Measurements from ENCODE around the gene CEP112.

Gene CEP112

DNA sequence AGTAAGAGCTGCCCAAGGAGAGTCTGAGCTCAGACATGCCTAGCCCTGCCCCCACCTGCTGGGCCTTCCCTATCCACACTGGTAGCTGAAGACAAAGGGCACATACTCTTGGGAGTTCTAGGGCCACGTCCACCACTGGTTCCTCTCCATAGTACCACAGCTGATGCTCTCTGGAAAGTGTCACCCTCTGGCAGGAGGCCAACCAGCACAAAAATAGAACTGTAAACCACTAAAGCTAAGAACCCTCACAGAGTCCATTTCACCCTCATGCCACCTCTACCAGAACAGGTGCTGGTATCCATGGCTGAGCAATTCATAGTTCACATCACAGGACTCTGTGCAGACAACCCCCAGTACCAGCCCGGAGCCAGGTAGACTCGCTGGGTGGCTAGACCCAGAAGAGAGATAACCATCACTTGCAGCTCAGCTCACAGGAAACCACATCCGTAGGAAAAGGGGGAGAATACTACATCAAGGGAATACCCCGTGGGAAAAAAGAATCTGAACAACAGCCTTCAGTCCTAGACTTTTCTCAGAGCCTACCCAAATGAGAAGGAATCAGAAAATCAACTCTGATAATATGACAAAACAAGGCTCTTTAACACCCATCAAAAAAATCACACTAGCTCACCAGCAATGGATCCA is 115.3 kb downstream of the CEP112 start:
- no peak for DNase-seq (ENCODE audit: low read depth)

DNA sequence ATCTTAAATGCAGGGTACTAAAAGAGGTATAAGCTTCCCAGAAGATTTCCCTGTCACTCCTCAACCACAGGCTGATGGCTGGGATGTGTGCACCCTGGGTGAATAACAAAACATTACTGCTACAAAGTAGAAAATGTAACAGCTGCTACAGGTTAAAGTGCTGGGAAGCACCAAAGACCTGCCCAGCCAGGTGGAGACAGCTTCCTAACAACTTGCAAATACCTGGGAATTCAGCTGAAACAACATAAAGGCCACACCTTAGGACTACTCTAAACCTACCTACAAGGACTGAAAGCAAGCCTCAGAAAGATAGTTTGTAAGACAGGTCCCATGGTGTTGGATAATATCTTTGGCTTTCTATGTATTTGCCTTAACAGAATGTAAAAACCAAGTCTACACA is 118.5 kb downstream of the CEP112 start:
- no peak for DNase-seq (ENCODE audit: low read depth)

DNA sequence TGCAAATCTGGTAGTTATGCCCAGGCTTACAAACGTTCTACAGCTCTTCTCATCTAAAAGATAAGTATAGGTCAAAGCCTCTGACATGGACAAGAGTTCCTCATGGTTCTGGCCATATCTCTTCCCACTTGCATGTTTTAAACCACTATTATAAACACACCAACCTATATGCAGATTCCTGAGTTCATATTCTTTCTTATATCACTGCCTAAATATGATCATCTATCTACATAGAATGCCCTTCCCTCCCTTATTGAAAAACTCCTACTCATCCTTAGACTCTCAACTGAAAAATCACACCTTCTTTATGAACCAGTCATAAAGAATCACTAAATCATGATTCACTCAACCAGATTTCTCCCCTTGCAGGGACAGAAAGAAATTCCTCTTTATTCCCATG is 128.2 kb downstream of the CEP112 start:
- DNase-seq (ENCODE audit: low read depth): no peak

DNA sequence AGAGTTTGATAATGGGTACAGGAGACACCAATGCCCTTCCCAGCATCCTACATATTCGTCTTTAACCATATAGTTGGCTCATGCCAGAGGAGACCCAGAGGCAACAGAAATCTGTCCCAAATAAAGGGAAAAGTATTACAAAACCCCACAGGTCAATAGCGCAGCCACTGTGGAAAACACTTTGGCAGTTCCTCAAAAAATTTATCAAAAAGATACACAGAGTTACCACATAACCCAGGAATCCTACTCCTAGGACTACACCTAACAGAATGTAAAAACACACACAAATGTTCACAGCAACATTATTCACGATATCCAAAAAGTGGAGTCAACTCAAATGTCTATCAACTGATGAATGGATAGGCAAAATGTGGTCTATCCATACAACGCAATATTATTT is 135.8 kb downstream of the CEP112 start:
- no peak for DNase-seq (ENCODE audit: low read depth)

DNA sequence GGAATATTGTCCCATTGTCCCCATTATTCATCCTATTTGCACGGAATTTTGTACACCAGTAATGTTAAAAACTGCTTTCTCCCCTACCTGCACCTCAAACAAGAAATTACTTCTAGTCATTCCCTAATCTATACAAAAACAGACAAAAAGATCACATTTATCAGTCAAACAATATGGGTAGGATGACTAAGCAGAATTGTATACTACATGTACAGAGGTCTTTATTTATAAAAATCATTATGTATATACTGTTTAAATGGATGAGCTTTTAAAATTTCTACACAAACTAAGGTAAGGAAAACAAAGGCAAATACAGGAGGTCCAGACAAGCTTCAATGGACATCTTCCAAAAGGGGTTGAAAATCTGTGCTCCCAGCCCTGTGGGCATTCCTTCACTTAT is 137.7 kb downstream of the CEP112 start:
- no peak for DNase-seq (ENCODE audit: low read depth)

DNA sequence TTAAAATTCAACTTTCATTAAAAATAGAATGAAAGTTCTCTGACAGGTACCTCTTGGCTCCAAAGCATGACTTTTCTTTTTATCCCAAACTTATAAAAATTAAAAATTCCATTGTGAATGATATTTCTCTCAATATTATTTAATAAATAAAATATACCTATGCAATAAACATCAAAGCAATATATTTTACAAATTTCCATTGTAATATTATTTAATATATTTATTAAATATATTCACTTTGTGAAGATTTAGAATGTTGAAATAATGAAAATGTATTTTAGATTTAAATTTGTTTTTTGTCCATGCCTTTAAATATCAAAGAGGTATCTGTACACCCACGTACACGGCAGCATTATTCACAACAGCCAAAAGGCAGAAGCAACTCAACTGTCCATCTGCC is 147.8 kb downstream of the CEP112 start:
- no peak for DNase-seq (ENCODE audit: low read depth)

DNA sequence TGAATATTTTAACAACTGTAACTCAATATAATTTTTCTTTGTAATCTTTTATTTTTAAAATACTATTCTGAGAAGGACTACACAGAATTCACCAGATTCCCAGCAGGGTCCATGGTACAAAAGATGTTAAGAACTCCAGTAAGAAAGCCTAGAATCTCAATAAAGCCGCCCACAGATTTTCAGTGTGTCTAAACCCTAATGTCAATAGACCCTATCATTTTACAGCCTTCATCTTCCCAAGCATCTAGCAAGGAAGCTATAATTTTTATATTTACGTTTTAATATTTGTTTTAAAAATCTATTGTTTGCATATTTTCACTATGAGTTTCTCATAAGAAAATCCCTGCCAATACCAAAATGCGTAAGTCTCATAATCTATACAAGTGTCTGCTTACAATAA is 148.5 kb downstream of the CEP112 start:
- no peak for DNase-seq (ENCODE audit: low read depth)

DNA sequence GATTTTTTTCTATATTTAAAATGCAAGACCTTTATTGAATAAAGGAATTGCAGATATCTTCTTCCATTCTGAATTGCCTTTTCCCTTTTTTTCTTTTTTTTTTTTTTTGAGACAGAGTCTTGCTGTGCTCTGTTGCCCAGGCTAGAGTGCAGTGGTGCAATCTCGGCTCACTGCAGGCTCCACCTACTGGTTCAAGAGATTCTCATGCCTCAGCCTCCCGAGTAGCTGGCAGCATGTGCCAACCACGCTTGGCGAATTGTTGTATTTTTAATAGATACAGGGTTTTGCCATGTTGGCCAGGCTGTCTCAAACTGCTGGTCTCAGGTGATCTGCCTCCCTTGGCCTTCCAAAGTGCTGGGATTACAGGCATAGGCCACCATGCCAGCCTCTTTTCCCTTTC is 151.5 kb downstream of the CEP112 start:
- DNase-seq (ENCODE audit: low read depth): no peak

DNA sequence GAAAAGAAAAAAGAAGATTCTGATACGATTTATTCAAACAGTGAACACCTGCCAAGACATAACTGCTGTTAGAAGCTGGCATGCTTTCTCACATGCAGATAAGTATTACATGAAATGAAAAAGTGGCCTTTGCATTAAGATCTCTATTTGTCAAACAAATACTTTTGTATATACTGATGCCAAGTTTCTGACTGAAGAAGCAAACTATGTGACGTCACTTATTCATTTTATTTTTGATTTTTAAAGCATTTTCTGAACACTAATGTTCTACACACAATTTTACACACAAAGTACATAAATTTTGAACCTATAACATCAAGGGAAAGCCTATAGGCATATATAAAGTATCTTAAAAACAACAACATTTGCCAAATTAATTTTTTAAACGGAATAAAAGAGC is 153.8 kb downstream of the CEP112 start:
- no peak for DNase-seq (ENCODE audit: low read depth)

DNA sequence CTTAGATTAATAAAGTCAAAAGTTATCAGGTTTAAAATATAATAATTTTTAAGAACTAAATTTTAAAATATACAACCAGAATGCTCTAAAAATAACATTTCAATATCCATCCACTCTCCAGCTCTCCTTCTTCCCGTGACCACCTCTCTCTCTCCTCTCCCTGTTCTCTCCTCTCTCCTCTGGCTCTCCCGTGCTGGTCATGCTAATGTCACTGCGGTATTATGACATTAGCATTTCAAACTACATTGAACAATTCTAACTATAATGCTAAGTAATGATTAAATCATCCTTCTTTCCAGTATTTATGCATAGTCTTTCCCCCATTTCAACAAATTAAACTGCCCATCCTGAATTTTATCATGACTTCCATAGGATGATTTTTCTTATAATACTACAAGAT is 154.7 kb downstream of the CEP112 start:
- DNase-seq (ENCODE audit: low read depth): no peak

DNA sequence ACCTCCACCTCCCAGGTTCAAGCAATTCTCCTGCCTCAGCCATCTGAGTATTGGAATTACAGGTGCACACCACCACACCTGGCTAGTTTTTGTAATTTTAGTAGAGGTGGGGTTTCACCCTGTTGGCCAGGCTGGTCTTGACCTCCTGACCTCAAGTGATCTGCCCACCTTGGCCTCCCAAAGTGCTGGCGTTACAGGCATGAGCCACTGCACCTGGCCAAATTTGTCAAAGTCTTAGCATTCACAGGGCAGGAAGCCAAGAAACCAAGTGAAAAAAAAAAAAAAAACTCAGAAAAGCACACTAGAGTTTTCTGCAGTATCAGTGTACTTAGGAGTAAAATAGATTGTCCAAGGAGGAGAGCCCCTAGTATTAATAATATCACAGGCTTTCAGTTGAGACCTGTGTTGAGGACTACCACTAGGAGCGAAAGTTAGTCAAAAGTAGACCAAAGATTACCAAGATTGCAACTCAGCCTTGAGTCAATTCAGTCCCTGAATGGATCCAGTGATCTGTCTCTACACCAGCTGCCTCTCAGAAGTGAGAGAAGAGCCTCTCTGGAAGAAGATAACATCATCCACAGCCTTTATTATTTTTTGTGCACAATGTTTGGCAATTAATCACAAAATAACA is 159.7 kb downstream of the CEP112 start:
- DNase-seq (ENCODE audit: low read depth): no peak

DNA sequence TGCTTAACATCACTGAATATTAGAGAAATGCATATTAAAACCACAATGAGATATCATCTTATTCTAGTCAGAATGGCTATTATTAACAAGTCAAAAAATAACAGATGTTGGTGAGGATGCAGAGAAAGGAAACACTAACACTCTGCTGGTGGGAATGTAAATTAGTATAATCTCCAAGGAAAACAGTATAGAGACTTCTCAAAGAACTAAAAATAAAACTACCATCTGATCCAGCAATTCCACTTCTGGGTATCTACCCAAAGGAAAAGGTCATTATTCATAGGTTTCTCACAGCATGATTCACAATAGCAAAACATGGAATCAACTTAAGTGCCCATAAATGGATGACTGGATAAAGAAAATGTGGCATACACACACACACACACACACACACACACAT is 166.4 kb downstream of the CEP112 start:
- no peak for DNase-seq (ENCODE audit: low read depth)

DNA sequence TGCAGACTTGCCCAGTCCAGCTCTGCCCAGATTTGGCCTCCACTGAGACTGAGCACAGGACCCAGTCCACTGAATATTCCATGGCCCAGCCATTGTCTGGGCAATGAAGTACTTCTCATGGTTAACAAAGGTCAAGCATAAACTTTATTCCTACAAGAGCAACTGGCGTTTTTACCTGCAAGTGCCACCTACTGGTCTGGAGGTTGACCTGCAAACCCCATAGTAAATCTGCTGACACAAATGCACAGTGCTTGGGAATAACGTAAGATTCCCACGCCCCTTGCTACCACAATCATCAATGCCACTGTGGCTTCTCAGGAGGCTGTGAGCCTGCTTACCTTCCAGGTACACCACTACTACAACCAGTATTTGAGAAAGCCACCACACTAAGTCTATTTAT is 170.2 kb downstream of the CEP112 start:
- no peak for DNase-seq (ENCODE audit: low read depth)

DNA sequence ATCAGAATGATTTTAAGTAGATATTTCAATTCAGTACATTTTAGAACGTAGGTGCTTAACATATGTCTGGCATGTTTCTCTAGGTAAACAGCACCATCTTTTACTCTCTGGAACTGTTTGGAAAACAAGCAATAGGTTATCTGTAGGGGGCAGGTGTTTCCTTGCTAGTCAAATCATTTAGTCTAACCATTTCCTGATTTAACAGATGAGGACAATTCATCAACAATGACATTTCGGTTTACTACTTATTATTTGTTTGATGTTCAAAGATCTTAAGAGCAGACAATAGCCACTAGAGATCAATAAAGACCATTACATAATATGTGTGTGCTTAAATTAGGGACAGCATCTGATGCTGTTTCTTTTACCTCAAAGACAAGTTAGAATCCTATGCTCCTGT is 173.1 kb downstream of the CEP112 start:
- DNase-seq (ENCODE audit: low read depth): no peak

DNA sequence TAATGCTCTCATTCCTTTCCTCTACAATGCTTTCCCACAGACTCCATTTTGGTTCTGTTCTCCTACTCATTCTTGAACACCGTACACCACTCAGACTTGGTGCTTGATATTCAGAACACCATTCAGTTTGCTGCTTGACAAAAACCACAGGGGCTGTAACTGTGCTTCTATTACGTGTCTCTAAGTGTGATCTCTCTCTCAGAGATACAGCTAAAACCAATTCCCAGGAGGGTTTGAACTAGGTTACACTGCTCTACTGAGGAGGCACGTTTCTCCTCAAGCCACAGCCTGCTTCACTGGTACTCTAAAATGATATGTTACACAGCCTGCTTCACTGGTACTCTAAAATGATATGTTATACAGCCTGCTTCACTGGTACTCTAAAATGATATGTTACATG is 175.7 kb downstream of the CEP112 start:
- no peak for DNase-seq (ENCODE audit: low read depth)

DNA sequence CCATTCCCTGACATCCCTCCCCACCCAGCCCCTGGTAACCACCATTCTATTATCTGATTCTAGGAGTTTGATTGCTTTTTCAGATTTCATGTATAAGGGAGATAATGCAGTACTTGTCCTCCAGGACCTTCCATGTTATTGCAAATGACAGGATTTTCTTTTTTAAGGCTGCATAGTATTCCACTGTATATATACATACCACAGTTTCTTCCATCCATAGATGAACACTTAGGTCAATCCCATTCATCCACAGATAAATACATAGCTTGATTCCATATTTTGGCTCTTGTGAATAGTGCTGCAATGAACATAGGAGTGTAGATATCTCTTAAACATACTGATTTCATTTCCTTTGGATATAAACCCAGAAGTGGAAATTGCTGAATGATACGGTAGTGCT is 183.3 kb downstream of the CEP112 start:
- DNase-seq (ENCODE audit: low read depth): no peak

DNA sequence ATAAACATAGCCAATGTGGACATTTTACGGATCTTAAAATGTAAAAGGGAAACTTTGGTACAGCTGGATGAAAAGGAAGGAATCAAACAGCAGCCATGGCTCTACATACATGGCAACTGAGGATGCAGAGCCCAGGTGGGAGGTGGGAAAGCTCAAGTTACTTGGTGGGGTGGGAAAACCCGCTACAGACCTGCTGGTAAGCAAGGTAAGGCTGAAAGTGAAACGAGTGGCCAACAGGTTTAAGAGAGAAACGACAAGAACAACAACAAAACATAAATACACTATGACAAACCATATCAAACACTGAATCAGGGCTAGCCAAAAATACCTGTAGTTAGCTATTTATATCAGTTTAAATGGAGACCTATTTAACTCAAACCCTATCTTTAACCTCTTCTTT is 185.3 kb downstream of the CEP112 start:
- DNase-seq (ENCODE audit: low read depth): no peak

DNA sequence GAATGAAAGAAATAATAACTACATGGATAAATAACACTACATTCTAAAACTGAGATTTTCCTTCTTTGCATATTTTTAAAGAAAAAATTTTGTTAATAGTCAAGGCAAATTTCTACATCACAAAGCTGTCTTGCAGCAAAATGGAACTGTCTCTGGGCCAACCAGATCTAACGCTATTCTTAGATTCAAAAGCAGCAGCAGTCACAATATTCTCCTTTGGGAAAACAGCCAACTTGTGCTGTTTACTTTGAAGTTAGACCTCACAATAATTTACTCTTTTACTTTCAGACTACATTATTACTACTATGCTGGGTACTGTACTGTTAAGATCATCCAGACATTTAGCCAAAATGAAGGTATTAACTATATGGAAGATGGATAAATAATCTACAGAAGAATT is 189.1 kb downstream of the CEP112 start:
- no peak for DNase-seq (ENCODE audit: low read depth)

DNA sequence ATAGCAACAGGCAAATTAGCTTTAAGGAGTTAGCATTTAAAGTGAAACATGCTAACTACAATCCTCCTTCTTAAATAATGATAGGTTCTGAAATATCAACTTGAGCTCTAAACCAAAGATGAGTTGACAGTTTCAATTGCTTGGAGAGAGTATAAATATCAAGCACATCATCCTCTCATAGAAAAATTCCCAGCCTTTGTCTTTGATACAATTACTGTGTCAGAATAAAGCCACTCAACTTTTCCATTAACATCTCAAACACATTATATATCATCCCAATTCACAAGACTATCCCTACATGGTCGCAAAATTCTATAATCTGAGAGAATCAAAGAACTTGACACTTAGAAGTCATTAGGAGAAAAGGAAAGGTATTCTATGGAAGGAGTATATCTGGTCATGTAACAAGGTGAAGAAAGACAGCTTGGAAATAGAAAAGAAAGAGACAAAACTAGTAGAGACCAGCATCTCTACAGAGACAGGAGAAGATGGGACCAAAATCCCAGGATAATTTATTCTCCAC is 189.8 kb downstream of the CEP112 start:
- no peak for DNase-seq (ENCODE audit: low read depth)

DNA sequence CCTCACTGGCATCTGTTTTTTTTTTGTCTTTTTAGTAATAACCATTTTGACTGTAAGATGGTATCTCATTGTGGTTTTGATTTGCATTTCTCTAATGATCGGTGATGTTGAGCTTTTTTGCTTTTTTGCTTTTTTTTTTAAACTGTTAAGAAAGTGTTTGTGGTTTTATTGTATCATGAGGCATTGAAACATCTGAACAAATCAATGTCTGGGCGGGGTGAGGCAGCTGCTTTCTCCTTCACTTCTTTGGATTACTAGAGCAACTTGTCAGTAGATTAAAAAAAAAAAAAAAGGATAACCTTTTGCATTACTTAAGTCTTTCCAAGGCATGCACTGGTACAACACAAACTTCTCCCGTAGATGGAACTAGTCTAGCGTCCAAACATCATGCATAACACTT is 191.7 kb downstream of the CEP112 start:
- no peak for DNase-seq (ENCODE audit: low read depth)

DNA sequence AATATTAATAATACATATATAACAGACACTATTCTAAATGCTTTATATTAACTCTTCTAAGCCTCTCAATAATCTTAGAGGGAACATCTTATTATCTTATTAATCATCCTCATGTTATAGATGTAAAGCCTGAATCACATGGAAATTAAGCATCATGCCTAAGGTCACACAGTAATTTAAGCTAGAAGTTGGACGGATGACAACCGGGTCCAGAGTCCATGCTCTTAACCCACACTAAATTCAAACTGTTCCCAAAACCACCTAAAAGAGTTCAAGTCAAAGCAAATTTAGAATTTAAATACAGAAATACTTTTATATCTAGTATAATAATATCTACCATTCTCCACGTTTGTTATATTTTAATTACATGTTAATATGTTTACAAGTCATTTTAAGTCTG is 193.3 kb downstream of the CEP112 start:
- no peak for DNase-seq (ENCODE audit: low read depth)

DNA sequence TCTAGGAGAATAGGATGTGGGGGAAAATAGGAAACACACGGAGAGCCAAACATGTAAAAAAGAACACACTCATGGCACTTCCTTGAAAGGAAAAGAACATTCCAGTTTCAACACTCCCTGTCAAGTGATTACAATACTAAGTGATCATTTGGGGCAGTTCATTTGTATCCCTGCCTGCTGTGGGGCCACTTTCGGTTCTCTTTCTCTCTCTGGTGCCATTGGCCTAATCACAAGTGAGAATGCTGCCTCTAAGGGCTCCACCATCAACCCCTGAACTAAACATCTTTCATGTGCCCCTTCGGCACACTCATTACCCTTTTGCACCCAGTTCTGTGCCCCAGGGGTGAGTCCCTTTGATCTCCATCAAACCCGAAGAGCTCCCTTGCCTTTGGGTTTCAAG is 197.3 kb downstream of the CEP112 start:
- DNase-seq (ENCODE audit: low read depth): no peak

DNA sequence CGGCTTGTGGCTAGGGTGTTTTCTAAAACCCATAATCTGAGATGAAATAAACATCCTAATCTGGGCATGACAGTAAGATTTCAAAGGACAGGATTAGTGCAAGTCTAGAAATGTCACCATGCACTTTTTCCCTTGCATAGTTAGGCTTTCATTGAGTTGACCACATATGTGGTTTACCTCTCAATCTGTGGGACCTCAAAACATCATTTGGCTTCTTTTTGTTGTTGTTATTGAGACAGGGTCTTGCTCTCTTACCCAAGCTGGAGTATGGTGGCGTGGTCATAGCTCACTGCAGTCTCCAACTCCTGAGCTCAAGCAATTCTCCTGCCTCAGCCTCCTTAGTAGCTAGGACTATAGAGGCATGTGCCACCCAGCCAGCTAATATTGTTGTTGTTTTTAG is 197.8 kb downstream of the CEP112 start:
- no peak for DNase-seq (ENCODE audit: low read depth)

DNA sequence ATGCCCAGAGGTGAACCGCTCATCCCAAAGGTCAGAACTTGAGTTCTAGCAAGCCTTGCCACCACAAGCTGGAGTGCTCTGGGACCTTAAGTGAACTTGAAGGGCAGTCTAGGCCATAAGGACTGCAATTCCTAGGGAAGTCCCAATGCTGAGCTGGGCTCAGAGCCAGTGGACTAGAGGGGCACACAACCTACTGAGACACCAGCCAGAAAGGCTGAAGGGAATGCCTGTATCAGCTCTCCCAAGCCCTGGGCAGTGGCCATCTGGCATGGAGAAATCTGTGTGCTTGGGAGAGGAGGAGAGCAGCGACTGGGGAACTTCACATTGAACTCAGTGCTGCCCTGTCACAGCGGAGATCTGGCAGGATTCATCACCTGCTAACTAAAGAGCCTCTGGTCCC is 201.3 kb downstream of the CEP112 start:
- no peak for DNase-seq (ENCODE audit: low read depth)

Measured in GM04504 (cell line).